GM19397 (cell line): Measurements from ENCODE around the gene CNTD1.

Experiments
- ATAC-seq: cut with Tn5 transposase; IDR thresholded peaks from one replicate; pipeline ENCODE4 v1.9.1; 2021; ENCODE audit warnings: mild to moderate bottlenecking, moderate library complexity; ENCODE audit not compliant: unreplicated experiment

CNTD1 gene

GRCh38 chr17:42779304-42779935, 19.2 kb upstream of the CNTD1 start:
- no peak for ATAC-seq

- ATAC-seq = no peak
These were observed 18.5 kb upstream of the CNTD1 start, which contains the start of gene WNK4 for GRCh38 chr17:42779936-42780850. TSS of gene WNK4 (plus strand) at chr17:42780610. CDS start at chr17:42780699, 89 bp downstream.

DNA sequence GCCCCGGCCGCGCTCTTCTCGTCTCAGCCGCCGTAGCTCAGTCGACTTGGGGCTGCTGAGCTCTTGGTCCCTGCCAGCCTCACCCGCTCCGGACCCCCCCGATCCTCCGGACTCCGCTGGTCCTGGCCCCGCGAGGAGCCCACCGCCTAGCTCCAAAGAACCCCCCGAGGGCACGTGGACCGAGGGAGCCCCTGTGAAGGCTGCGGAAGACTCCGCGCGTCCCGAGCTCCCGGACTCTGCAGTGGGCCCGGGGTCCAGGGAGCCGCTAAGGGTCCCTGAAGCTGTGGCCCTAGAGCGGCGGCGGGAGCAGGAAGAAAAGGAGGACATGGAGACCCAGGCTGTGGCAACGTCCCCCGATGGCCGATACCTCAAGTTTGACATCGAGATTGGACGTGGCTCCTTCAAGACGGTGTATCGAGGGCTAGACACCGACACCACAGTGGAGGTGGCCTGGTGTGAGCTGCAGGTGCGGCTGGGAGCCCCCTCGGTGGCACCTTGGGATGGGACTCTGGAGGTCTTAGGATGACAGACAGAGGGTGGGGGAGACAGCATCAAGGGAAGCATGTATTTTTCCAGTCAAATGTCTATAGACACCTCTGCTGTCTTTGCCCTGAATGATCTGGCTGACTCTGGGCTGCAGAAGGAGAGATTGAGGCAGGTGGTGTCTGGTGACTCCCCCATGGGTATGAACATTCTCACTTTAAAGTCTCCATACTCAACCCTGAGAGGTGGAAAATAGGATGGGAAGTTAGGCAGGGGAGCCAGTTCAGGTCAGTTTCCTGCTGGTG, 17.6 kb upstream of the CNTD1 start:
- no peak for ATAC-seq

- no peak for ATAC-seq
These were observed 17.0 kb upstream of the CNTD1 start for GRCh38 chr17:42781639-42782165.

GRCh38 chr17:42782166-42783061, 16.2 kb upstream of the CNTD1 start:
- ATAC-seq = no peak

- ATAC-seq = no peak
These were observed 15.4 kb upstream of the CNTD1 start for GRCh38 chr17:42783062-42783790.

DNA sequence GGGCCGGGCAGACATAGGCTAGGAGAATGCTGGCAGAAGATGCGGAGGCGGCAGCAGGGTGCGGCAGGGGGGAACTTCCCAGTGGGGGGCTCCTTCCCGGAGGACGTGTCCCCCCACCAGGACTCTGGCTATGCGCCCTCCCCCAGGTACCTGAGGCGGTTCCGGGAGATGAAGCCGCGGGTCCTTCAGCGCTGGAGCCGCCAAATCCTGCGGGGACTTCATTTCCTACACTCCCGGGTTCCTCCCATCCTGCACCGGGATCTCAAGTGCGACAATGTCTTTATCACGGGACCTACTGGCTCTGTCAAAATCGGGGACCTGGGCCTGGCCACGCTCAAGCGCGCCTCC, 14.9 kb upstream of the CNTD1 start:
- ATAC-seq = no peak

DNA sequence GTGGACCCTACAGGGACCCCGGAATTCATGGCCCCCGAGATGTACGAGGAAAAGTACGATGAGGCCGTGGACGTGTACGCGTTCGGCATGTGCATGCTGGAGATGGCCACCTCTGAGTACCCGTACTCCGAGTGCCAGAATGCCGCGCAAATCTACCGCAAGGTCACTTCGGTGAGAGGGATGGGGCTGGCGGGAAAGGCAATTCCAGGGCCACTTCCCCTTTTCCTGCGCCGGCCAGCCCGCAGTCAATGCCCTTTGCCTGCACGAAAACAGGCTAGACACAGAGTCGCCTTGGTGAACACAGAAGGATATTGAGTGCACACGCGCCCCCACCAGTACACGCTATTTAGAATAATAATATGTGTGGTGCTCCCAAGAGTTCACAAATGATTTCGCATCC, 14.3 kb upstream of the CNTD1 start:
- no peak for ATAC-seq

DNA sequence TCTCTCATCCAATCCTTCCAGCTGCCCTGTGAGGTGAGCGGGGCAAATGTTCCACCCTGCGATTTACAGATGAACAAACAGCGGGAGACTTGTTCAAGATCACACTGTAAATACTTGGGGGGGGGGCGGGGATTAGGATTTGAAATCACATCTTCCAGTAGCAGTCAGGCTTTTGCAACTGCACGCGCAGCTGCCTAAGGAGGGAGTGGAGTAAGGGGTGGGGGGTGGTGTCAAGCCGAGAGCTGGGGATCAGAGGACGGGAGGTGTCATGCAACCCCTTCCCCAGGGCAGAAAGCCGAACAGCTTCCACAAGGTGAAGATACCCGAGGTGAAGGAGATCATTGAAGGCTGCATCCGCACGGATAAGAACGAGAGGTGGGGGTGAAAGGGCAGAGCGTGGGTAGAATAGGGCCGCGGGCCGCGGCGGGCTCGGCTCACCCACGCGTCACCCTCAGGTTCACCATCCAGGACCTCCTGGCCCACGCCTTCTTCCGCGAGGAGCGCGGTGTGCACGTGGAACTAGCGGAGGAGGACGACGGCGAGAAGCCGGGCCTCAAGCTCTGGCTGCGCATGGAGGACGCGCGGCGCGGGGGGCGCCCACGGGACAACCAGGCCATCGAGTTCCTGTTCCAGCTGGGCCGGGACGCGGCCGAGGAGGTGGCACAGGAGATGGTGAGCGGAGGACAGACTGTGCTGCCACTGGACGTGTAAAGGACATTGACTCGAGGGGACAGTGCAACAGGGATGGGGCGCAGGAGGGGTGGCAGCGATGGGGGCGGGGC, 13.7 kb upstream of the CNTD1 start:
- ATAC-seq = no peak

DNA sequence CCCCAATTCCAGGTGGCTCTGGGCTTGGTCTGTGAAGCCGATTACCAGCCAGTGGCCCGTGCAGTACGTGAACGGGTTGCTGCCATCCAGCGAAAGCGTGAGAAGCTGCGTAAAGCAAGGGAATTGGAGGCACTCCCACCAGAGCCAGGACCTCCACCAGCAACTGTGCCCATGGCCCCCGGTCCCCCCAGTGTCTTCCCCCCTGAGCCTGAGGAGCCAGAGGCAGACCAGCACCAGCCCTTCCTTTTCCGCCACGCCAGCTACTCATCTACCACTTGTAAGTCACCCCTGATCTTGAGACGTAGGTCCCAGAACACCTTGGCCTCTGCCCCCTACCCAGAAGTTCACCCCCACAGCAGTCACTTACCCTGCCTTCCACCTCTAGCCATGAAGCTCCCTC, 11.4 kb upstream of the CNTD1 start:
- ATAC-seq = no peak

- ATAC-seq = no peak
These were observed 6.7 kb upstream of the CNTD1 start for GRCh38 chr17:42791948-42792347.

DNA sequence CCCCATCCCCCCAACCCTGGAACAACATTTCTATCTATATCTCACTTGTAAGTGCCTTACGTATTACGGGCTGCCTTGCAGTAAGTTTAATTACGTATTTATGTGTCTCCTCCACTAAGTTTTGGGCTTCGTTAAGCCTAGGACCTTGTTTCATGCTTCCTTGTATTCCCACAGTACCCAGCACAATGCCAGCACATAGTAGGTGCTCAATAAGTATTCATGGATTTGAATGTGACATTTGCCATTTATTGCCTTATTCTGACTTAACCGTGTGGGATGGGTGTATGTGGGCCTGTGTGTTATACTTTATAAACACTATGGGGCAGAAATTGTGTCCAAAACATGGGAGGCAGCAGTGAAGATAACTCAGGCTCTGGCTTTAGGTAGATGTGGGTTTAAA, 6.1 kb upstream of the CNTD1 start:
- ATAC-seq = no peak

DNA sequence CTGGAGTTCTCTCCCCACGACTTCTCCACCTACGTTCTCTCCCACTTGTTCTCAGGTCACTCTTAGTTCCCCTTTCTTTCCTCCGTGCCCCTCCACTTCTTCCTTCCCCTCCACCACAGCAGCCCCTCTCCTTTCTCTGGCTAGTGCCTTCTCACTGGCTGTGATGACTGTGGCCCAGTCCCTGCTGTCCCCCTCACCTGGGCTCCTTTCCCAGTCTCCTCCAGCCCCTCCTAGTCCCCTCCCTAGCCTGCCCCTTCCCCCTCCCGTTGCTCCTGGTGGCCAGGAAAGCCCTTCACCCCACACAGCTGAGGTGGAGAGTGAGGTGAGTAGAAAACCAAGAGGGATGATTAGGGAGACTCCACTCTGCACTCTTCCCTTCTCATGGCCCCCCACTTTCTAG, 3.6 kb upstream of the CNTD1 start:
- ATAC-seq = no peak

DNA sequence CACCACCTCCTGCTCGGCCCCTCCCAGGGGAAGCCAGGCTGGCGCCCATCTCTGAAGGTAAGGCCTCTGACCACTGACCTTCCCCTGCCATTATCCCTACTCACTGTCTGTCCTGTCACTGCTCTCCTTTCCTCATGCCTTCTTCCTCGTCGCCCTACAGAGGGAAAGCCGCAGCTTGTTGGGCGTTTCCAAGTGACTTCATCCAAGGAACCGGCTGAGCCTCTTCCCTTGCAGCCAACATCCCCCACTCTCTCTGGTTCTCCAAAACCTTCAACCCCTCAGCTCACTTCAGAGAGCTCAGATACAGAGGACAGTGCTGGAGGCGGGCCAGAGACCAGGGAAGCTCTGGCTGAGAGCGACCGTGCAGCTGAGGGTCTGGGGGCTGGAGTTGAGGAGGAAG, 3.2 kb upstream of the CNTD1 start:
- no peak for ATAC-seq

DNA sequence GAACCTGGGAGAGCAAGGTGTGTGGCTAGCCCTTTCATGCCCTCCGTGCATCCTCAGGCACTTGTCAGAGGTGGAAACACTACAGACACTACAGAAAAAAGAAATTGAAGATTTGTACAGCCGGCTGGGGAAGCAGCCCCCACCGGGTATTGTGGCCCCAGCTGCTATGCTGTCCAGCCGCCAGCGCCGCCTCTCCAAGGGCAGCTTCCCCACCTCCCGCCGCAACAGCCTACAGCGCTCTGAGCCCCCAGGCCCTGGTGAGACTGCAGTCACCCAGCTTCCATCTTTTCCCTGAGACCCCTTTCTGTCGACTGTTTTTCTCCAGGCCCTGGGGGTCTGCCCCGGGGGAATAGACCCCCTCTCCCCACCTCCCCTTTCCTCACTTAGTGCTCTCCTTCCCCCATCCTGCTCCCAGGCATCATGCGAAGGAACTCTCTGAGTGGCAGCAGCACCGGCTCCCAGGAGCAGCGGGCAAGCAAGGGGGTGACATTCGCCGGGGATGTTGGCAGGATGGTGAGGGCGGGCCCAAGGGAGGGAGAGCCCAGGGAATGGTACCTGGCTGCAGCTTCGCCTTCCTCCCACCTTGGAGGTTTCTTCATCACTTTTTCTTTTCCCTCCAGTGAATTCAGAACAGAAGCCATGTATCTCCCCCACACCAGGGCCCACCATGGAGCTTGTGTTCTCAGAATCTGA, 2.4 kb upstream of the CNTD1 start:
- no peak for ATAC-seq

GRCh38 chr17:42797067-42798007, 1.3 kb upstream of the CNTD1 start:
- no peak for ATAC-seq

GRCh38 chr17:42798011-42798382, 664 bp upstream of the CNTD1 start:
- no peak for ATAC-seq
